Measurements from ENCODE around the gene SPAAR. TPM values are rescaled to one million over a fixed set of nuclear protein-coding genes. Genes with fewer than 3 reads are reported as not detected.
"Not testable (repeated sequence)": the region's sequence is repeated elsewhere in the genome, so short reads cannot be mapped to it uniquely, and the experiment has no call there.

The SPAAR gene
- total RNA-seq, 1 donor from 2014 or later: not detected

DNA sequence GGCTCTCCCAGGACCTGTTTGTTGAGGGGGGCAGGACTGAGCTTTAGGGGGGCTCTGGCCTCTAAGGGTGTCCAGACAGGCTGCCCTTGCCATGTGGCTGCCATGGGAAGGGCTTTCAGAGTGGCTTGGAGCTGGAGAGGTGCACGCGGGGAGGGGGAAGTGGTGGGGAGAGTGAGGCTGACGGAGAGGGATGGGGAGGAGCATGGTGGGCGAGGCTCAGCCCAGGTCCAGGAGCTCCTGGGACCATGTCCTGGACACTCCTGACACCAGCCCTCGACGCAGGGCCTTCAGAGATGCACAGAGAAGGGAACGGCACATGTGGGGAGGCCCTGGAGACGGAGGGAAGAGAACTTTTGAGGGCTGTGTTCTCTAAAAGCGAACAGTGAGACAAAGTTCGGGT, 2.4 kb downstream of the SPAAR start:
- no peaks in the 10 kb centered on the region for H3K36me3 Mint-ChIP-seq (ENCODE audit: insufficient read depth)
- H3K4me1 Mint-ChIP-seq (ENCODE audit: low read depth): peaks cover 19% of the 10 kb centered on the region
- H3K9me3 Mint-ChIP-seq (ENCODE audit: low read depth): no peaks in the 10 kb centered on the region
- H3K27me3 Mint-ChIP-seq: peaks cover 8% of the 10 kb centered on the region
- H3K27ac Mint-ChIP-seq: no peak overlapping the region
- no peak for DNase-seq (ENCODE audit: low spot score, unreplicated experiment)
- TF ChIP-seq, protein P1, sequence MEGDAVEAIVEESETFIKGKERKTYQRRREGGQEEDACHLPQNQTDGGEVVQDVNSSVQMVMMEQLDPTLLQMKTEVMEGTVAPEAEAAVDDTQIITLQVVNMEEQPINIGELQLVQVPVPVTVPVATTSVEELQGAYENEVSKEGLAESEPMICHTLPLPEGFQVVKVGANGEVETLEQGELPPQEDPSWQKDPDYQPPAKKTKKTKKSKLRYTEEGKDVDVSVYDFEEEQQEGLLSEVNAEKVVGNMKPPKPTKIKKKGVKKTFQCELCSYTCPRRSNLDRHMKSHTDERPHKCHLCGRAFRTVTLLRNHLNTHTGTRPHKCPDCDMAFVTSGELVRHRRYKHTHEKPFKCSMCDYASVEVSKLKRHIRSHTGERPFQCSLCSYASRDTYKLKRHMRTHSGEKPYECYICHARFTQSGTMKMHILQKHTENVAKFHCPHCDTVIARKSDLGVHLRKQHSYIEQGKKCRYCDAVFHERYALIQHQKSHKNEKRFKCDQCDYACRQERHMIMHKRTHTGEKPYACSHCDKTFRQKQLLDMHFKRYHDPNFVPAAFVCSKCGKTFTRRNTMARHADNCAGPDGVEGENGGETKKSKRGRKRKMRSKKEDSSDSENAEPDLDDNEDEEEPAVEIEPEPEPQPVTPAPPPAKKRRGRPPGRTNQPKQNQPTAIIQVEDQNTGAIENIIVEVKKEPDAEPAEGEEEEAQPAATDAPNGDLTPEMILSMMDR (IDR thresholded peaks at IDR 0.05; ENCODE audit: unreplicated experiment): no peak
- H3K4me3 Mint-ChIP-seq (ENCODE audit: low read depth): no peak overlapping the region

GRCh38 chr9:35912791-35913400, 3.6 kb downstream of the SPAAR start:
- no peaks in the 10 kb centered on the region for H3K9me3 Mint-ChIP-seq (ENCODE audit: low read depth)
- H3K27me3 Mint-ChIP-seq: peaks cover 8% of the 10 kb centered on the region
- TF ChIP-seq, protein P1 (IDR thresholded peaks at IDR 0.05; ENCODE audit: unreplicated experiment): no peak
- DNase-seq (ENCODE audit: low spot score, unreplicated experiment): no peak
- peaks cover 16% of the 10 kb centered on the region for H3K4me1 Mint-ChIP-seq (ENCODE audit: low read depth)
- H3K36me3 Mint-ChIP-seq (ENCODE audit: insufficient read depth): no peaks in the 10 kb centered on the region
- no peak overlapping the region for H3K27ac Mint-ChIP-seq
- H3K4me3 Mint-ChIP-seq (ENCODE audit: low read depth): no peak overlapping the region

GRCh38 chr9:35913429-35913828, 4.1 kb downstream of the SPAAR start:
- DNase-seq (ENCODE audit: low spot score, unreplicated experiment); H3K4me3 Mint-ChIP-seq (ENCODE audit: low read depth); H3K27me3 Mint-ChIP-seq; H3K27ac Mint-ChIP-seq; H3K36me3 Mint-ChIP-seq (ENCODE audit: insufficient read depth); H3K9me3 Mint-ChIP-seq (ENCODE audit: low read depth): not testable (repeated sequence)
- H3K4me1 Mint-ChIP-seq (ENCODE audit: low read depth): peaks cover 10% of the 10 kb centered on the region

GRCh38 chr9:35914301-35914807, 5.1 kb downstream of the SPAAR start:
- Mint-ChIP-seq H3K4me3 (ENCODE audit: low read depth) (no peak overlapping the region), H3K27ac (no peak overlapping the region), H3K9me3 (ENCODE audit: low read depth) (no peaks in the 10 kb centered on the region), H3K4me1 (ENCODE audit: low read depth) (peaks cover 6% of the 10 kb centered on the region), H3K27me3 (peaks cover 6% of the 10 kb centered on the region), H3K36me3 (ENCODE audit: insufficient read depth) (no peaks in the 10 kb centered on the region)
- peak; percentile 28 for DNase-seq (ENCODE audit: low spot score, unreplicated experiment)
- TF ChIP-seq, protein P1 (IDR thresholded peaks at IDR 0.05; ENCODE audit: unreplicated experiment): no peak

GRCh38 chr9:35915681-35916294, 6.5 kb downstream of the SPAAR start:
- Mint-ChIP-seq H3K9me3 (ENCODE audit: low read depth) (no peaks in the 10 kb centered on the region), H3K27ac (no peak overlapping the region), H3K36me3 (ENCODE audit: insufficient read depth) (no peaks in the 10 kb centered on the region), H3K27me3 (peaks cover under 1% of the 10 kb centered on the region), H3K4me1 (ENCODE audit: low read depth) (peaks cover 7% of the 10 kb centered on the region), H3K4me3 (ENCODE audit: low read depth) (no peak overlapping the region)
- TF ChIP-seq, protein P1 (IDR thresholded peaks at IDR 0.05; ENCODE audit: unreplicated experiment): no peak
- DNase-seq (ENCODE audit: low spot score, unreplicated experiment): no peak

GRCh38 chr9:35917261-35917660, 8.0 kb downstream of the SPAAR start:
- TF ChIP-seq, protein P1 (IDR thresholded peaks at IDR 0.05; ENCODE audit: unreplicated experiment): no peak
- H3K4me3 Mint-ChIP-seq (ENCODE audit: low read depth): no peak overlapping the region
- no peaks in the 10 kb centered on the region for H3K9me3 Mint-ChIP-seq (ENCODE audit: low read depth)
- no peaks in the 10 kb centered on the region for H3K27me3 Mint-ChIP-seq
- no peak overlapping the region for H3K27ac Mint-ChIP-seq
- DNase-seq (ENCODE audit: low spot score, unreplicated experiment): no peak
- H3K36me3 Mint-ChIP-seq (ENCODE audit: insufficient read depth): no peaks in the 10 kb centered on the region
- peaks cover 7% of the 10 kb centered on the region for H3K4me1 Mint-ChIP-seq (ENCODE audit: low read depth)

Data from progenitor cell of endocrine pancreas (in vitro differentiated cells).